K562 treated with DMSO at 1 percent for 48 hours (cell line): ENCODE measurements around the gene PSG2. TPM values are rescaled to one million over a fixed set of nuclear protein-coding genes. Genes with fewer than 3 reads are reported as not detected.

ENCODE experiments used
- total RNA-seq: library from RNA; unstranded; fragments of 300-600 nt; gene quantifications from 2 replicates; pipeline ENCODE4 v1.2.3, GENCODE V29; 2022; ENCODE audit warnings: low replicate concordance; ENCODE audit errors: extremely low read depth

Gene PSG2
- not detected in 2 replicates for total RNA-seq

DNA sequence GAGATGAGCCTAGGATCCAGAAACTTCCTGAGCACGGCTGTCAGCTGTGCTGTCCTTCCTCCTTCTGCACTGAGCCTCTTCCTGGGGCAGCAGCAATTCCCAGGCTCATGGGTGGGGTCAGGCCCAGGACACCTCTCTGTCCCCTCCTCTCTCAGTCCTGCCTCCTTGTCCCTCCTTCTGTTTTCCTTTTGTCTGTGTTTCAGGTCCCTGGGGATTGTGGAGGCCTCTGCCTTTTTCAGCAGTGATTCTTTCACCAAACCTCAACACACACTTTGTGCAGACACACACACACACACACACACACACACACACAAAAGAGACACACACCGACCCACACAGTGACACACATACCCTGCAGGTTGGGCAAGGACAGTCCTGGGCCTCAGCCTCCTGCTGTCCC, at the start of gene PSG2:
Gene PSG2 (minus strand): TSS at position 101 of the 400 bp plus-strand sequence. CDS start 132 bp downstream, outside the sequence.

DNA sequence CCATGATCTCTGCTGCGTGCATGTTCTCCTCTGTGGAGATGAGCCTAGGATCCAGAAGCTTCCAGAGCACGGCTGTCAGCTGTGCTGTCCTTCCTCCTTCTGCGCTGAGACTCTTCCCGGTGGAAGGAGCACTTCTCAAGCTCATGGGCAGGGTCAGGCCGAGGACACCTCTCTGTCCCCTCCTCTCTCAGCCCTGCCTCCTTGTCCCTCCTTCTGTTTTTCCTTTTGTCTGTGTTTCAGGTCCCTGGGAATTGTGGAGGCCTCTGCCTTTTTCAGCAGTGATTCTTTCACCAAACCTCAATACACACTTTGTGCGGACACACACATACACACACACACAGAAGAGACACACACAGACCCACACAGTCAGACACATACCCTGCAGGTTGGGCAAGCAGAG, 56.1 kb downstream of the PSG2 start, which contains the start of gene PSG11:
Gene PSG11 (minus strand): TSS at position 101 of the 400 bp plus-strand sequence. CDS start 97 bp downstream, at position 4.

Other genes starting within 250 kb of the PSG2 start
- gene PSG1, start 203.0 kb downstream of the PSG2 start, total RNA-seq: not detected in 2 replicates
- not detected in 2 replicates for gene PSG6, start 164.8 kb downstream of the PSG2 start, total RNA-seq
- gene PSG7, start 145.5 kb downstream of the PSG2 start, total RNA-seq: not detected in 2 replicates
- gene PSG11, start 56.2 kb downstream of the PSG2 start, total RNA-seq: not detected in 2 replicates
- not detected in 2 replicates for gene PSG5, start 103.8 kb upstream of the PSG2 start, total RNA-seq
- not detected in 2 replicates for gene PSG4, start 122.9 kb upstream of the PSG2 start, total RNA-seq
- not detected in 2 replicates for gene PSG9, start 186.8 kb upstream of the PSG2 start, total RNA-seq